Heart left ventricle (tissue), 13 donors: ENCODE data around the gene C14orf93.

Experiments used
- CTCF ChIP-seq, 12 donors: fragments of 200-600 bp; sonication (generic) in 4 of 12; IDR thresholded peaks; one replicate each; pipeline versions ENCODE4 v1.5.0 to v1.8.0; 2018 to 2022; ENCODE audit warnings: antibody characterized with exemption in 12 of 12, mild to moderate bottlenecking in 5 of 12
- POLR2A ChIP-seq, 2 donors: fragments of 450-650 bp; IDR thresholded peaks; one replicate each; pipeline ENCODE4 v1.6.1; 2017; ENCODE audit warnings: antibody characterized with exemption in 2 of 2, mild to moderate bottlenecking in 2 of 2, moderate library complexity in 2 of 2
- donor health status: ischemic (EF 13 %, LVEDD 7.1; RV severe dilation, severe dysfunction).
- donor health status: DM: no; HTN: yes; CAD: no.
- donor health status: DM: no; HTN: no; CAD: no.
- donor health status: ischemic (EF 25% LVEDD 6.9; RV normal size, moderate dysfunction).
- donor health status: ischemic (EF 25% LVEDD 5.7; RV mildly dilated, moderate dysfunction).
- donor health status: ischemic (EF 35%, LVEDD 5.7; RV mildly dilated, moderate dysfunction).
- donor health status: nonischemic (EF 11% LVEDD 7.7; RV severe dilation, severe dysfunction).
- donor health status: DM: yes; HTN: yes; CAD: no.
- donor health status: PGD.
- donor health status: ischemic (EF 29% LVEDD 5.4; RV normal size, mild dysfunction).
- donor health status: nonischemic (EF 23%, LVEDD 6.1; RV moderate dilation, normal function).

- TF ChIP-seq CTCF (IDR thresholded peaks at IDR 0.05) = no peak
- no peak for TF ChIP-seq POLR2A (IDR thresholded peaks at IDR 0.05)
Measured at GRCh38 chr14:22978981-22979671, 30.8 kb downstream of the C14orf93 start.
